A673 (cell line): ENCODE measurements around the gene LRRC4B.

Experiments
- CTCF ChIP-seq: fragments of 300-800, 200-600 bp; sonication (generic); conservative IDR thresholded peaks from 2 replicates; pipeline ENCODE4 v1.5.1; 2017; ENCODE audit warnings: low read depth, mild to moderate bottlenecking, antibody characterized with exemption, low read length, moderate library complexity, mixed read lengths
- EZH2 ChIP-seq: fragments of 200-600 bp; sonication (generic); IDR thresholded peaks from 2 replicates; pipeline ENCODE4 v1.6.1; 2017; ENCODE audit warnings: borderline replicate concordance, low read depth, mild to moderate bottlenecking, mixed read lengths, antibody characterized with exemption, low read length; ENCODE audit not compliant: poor library complexity, severe bottlenecking

- TF ChIP-seq CTCF, result no peak
- TF ChIP-seq EZH2, result no peak
These were observed 50.5 kb downstream of the LRRC4B start for GRCh38 chr19:50517704-50518075.
